ENCODE data around the gene ASIC2.

The ASIC2 gene

DNA sequence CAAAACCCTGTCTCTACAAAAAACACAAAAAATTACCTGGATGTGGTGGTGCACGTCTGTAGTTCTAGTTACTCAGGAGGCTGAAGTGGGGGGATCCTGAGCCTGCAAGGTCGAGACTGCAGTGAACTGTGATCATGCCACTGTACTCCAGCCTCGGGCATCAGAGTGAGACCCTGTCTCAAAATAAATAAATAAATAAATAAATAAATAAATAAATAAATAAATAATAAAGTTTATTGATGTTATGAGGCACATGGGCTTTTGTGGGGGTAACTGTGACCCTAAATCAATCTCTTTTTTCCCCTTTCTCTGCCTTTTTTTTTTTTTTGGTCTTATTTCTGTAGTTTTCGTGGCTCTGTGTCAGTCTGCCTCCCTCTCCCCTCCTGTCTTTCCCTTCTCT lies 4.5 kb upstream of the ASIC2 start:
- Histone ChIP-seq H3K9me3 (ENCODE audit: insufficient read depth, low read length) (no peaks in the 10 kb centered on the region), H4K20me1 (ENCODE audit: low read depth, low read length) (no peaks in the 10 kb centered on the region), H3F3A (ENCODE audit: insufficient read depth) (no peaks in the 10 kb centered on the region), H3K36me3 (ENCODE audit: low read length) (no peaks in the 10 kb centered on the region), H3K27me3 (ENCODE audit: low read length) (no peaks in the 10 kb centered on the region), H3K4me3 (ENCODE audit: insufficient read depth, low read length, poor library complexity, severe bottlenecking) (no peak overlapping the region), H2AFZ (ENCODE audit: low read depth, low read length, severe bottlenecking) (no peak overlapping the region), H3K79me2 (ENCODE audit: insufficient read depth, low read length) (no peaks in the 10 kb centered on the region), H3K27ac (ENCODE audit: low read depth, low read length) (no peak overlapping the region), H3K4me2 (ENCODE audit: low read depth, low read length, poor library complexity, severe bottlenecking) (no peak overlapping the region), H3K9ac (ENCODE audit: low read length) (no peak overlapping the region), H3K9me2 (replicated peaks; ENCODE audit: insufficient read depth, low read length) (no peaks in the 10 kb centered on the region)
- TF ChIP-seq EZH2phosphoT487 (conservative IDR thresholded peaks at IDR 0.05; ENCODE audit: low read length), result no peak
- TF ChIP-seq, protein P1, sequence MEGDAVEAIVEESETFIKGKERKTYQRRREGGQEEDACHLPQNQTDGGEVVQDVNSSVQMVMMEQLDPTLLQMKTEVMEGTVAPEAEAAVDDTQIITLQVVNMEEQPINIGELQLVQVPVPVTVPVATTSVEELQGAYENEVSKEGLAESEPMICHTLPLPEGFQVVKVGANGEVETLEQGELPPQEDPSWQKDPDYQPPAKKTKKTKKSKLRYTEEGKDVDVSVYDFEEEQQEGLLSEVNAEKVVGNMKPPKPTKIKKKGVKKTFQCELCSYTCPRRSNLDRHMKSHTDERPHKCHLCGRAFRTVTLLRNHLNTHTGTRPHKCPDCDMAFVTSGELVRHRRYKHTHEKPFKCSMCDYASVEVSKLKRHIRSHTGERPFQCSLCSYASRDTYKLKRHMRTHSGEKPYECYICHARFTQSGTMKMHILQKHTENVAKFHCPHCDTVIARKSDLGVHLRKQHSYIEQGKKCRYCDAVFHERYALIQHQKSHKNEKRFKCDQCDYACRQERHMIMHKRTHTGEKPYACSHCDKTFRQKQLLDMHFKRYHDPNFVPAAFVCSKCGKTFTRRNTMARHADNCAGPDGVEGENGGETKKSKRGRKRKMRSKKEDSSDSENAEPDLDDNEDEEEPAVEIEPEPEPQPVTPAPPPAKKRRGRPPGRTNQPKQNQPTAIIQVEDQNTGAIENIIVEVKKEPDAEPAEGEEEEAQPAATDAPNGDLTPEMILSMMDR (IDR thresholded peaks at IDR 0.05; ENCODE audit: insufficient read depth, low read length, poor library complexity, severe bottlenecking), result no peak

DNA sequence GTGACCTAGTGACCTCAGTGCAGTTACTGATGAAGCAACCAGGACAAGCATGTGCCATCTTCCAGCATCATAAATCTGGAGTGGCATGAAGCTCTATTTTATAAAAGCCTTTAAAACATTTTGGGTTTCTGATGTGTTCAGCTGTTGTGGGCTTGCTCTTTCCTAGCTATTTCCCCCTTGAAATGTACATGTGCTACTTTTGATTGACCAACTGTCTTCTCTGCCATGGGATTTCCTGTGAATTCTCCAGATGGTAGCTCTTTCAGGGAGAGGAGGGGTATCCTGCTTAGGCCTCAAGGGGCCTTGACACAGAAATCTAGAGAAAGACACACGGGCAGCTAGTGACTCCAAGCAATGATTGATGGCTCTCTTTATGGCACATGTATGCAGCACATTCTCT lies 1.9 kb upstream of the ASIC2 start:
- Histone ChIP-seq H3F3A (ENCODE audit: insufficient read depth) (no peaks in the 10 kb centered on the region), H3K36me3 (ENCODE audit: low read length) (no peaks in the 10 kb centered on the region), H3K9me3 (ENCODE audit: insufficient read depth, low read length) (no peaks in the 10 kb centered on the region), H3K27ac (ENCODE audit: low read depth, low read length) (no peak overlapping the region), H3K4me3 (ENCODE audit: insufficient read depth, low read length, poor library complexity, severe bottlenecking) (no peak overlapping the region), H4K20me1 (ENCODE audit: low read depth, low read length) (no peaks in the 10 kb centered on the region), H3K9me2 (replicated peaks; ENCODE audit: insufficient read depth, low read length) (no peaks in the 10 kb centered on the region), H3K27me3 (ENCODE audit: low read length) (no peaks in the 10 kb centered on the region), H3K79me2 (ENCODE audit: insufficient read depth, low read length) (no peaks in the 10 kb centered on the region), H3K9ac (ENCODE audit: low read length) (no peak overlapping the region), H3K4me2 (ENCODE audit: low read depth, low read length, poor library complexity, severe bottlenecking) (no peak overlapping the region), H2AFZ (ENCODE audit: low read depth, low read length, severe bottlenecking) (no peak overlapping the region)
- TF ChIP-seq, protein P1 (IDR thresholded peaks at IDR 0.05; ENCODE audit: insufficient read depth, low read length, poor library complexity, severe bottlenecking), result no peak
- no peak for TF ChIP-seq EZH2phosphoT487 (conservative IDR thresholded peaks at IDR 0.05; ENCODE audit: low read length)

DNA sequence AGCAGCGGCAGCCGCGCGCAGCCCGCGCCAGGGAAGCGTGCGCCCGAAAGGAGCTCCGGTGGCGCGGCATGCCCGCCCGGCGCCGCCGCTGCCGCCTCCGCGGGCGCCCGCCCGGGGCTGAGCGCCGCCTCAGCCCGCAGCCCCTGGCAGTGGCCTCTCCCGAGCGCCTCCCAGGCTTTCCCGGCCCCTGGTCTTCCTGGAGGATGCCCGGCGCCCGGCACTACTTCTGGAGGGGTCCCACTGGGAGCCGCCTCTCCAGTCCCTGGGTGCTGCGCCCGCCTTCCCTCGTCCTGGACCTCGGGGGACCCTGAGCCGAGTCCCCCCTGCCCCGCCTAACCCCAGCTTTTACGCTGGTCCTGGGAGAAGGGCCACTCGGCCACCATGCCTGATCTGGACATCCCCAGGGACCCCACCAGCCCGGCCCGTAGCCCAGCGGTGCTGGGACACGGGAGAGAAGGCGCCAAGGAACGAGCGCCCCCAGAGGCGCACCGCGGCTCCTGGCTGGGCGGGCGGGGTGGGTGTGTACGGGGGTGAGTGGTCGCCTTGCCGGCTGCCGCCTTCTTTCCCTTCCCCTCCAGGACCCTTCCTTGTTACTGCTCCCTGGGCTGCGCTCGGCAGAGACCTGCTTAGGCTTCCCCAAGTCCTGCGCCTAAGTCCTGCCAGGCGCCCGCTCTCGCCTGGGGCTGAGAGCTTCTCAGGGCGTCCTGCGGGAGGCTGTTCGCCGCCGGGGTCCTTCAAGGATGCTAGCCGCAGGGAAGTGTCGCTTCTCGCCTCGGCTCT lies 704 bp downstream of the ASIC2 start:
- Histone ChIP-seq H3K9ac (ENCODE audit: low read length) (no peak overlapping the region), H2AFZ (ENCODE audit: low read depth, low read length, severe bottlenecking) (no peak overlapping the region), H3K79me2 (ENCODE audit: insufficient read depth, low read length) (no peaks in the 10 kb centered on the region), H3K36me3 (ENCODE audit: low read length) (no peaks in the 10 kb centered on the region), H3K4me2 (ENCODE audit: low read depth, low read length, poor library complexity, severe bottlenecking) (no peak overlapping the region), H3F3A (ENCODE audit: insufficient read depth) (no peaks in the 10 kb centered on the region), H3K9me2 (replicated peaks; ENCODE audit: insufficient read depth, low read length) (no peaks in the 10 kb centered on the region), H3K4me3 (ENCODE audit: insufficient read depth, low read length, poor library complexity, severe bottlenecking) (no peak overlapping the region), H3K27me3 (ENCODE audit: low read length) (no peaks in the 10 kb centered on the region), H4K20me1 (ENCODE audit: low read depth, low read length) (no peaks in the 10 kb centered on the region), H3K27ac (ENCODE audit: low read depth, low read length) (no peak overlapping the region), H3K9me3 (ENCODE audit: insufficient read depth, low read length) (no peaks in the 10 kb centered on the region)
- TF ChIP-seq EZH2phosphoT487 (conservative IDR thresholded peaks at IDR 0.05; ENCODE audit: low read length), result no peak
- TF ChIP-seq, protein P1 (IDR thresholded peaks at IDR 0.05; ENCODE audit: insufficient read depth, low read length, poor library complexity, severe bottlenecking), result no peak

Data from SU-DHL-6 (cell line).